Transverse colon (tissue), 4 donors: Measurements from ENCODE around the gene TRPC6.

ENCODE experiments used
- EP300 ChIP-seq: sonication (generic); formaldehyde crosslinking; IDR thresholded peaks from one replicate; pipeline ENCODE4 v1.6.1; 2017; ENCODE audit warnings: antibody characterized with exemption, low read depth
- POLR2A ChIP-seq: fragments of 450-650 bp; IDR thresholded peaks from one replicate; pipeline ENCODE4 v1.6.1; 2016; ENCODE audit warnings: antibody characterized with exemption, mild to moderate bottlenecking, moderate library complexity
- POLR2AphosphoS5 ChIP-seq, 3 donors: sonication (generic); formaldehyde crosslinking; IDR thresholded peaks; one replicate each; pipeline ENCODE4 v1.6.1; 2016; ENCODE audit warnings: antibody characterized with exemption in 3 of 3
- TF ChIP-seq, protein P1 (sequence below), 5 experiments: fragments of 200-600 bp in 3 of 5; fragments of 450-650 bp in 2 of 5; sonication (generic) in 3 of 5; IDR thresholded peaks; 1 replicate in 2 of 5; 2 replicates in 3 of 5; pipeline ENCODE4 v1.5.1; 2016 to 2017; ENCODE audit warnings: antibody characterized with exemption in 5 of 5, inconsistent platforms in 3 of 5, mild to moderate bottlenecking in 2 of 5, moderate library complexity in 1 of 5

DNA sequence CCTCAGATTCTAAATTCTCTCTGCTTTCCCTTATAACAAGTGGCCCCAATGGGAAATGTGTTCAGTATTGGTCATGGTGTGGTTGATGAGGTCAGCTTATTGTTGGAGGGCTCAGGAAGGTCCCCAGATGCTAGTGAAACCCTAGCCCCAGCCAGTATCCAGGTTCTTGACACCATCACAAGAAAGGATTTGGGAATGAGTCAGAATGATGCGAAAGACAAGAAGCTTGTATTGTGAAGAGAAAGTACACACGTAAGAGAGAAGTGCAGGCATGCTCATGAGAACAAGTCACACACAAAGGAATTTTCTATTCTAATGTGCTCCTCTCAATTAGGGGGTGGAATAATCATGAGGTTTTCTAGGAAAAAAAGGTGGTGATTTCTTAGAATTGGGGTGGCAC lies 34.9 kb upstream of the TRPC6 start:
- TF ChIP-seq, protein P1, sequence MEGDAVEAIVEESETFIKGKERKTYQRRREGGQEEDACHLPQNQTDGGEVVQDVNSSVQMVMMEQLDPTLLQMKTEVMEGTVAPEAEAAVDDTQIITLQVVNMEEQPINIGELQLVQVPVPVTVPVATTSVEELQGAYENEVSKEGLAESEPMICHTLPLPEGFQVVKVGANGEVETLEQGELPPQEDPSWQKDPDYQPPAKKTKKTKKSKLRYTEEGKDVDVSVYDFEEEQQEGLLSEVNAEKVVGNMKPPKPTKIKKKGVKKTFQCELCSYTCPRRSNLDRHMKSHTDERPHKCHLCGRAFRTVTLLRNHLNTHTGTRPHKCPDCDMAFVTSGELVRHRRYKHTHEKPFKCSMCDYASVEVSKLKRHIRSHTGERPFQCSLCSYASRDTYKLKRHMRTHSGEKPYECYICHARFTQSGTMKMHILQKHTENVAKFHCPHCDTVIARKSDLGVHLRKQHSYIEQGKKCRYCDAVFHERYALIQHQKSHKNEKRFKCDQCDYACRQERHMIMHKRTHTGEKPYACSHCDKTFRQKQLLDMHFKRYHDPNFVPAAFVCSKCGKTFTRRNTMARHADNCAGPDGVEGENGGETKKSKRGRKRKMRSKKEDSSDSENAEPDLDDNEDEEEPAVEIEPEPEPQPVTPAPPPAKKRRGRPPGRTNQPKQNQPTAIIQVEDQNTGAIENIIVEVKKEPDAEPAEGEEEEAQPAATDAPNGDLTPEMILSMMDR (IDR thresholded peaks at IDR 0.05): no peak
- TF ChIP-seq POLR2A (no peak), EP300 (no peak), POLR2AphosphoS5 (IDR thresholded peaks at IDR 0.05) (no peak)
